Karpas-422 (cell line): ENCODE measurements around the gene GBX2. TPM values are rescaled to one million over a fixed set of nuclear protein-coding genes. Genes with fewer than 3 reads are reported as not detected.

Experiments
- DNase-seq: peaks from one replicate; pipeline ENCODE4 v3.0.0-alpha.2; 2015
- H2AFZ ChIP-seq: fragments of 200-600 bp; sonication (generic); 2 replicates; pipeline ENCODE4 v1.6.1; 2014; ENCODE audit warnings: antibody characterized with exemption, low read length, mixed read lengths
- H3K27ac ChIP-seq: fragments of 200-600 bp; sonication (generic); 2 replicates; pipeline ENCODE4 v1.5.1; 2014; ENCODE audit warnings: mild to moderate bottlenecking, low read length, moderate library complexity
- H3K27me3 ChIP-seq: fragments of 200-600 bp; sonication (generic); 2 replicates; pipeline ENCODE4 v1.6.1; 2014; ENCODE audit warnings: low read length, mixed read lengths
- H3K36me3 ChIP-seq: fragments of 200-600 bp; sonication (generic); 2 replicates; pipeline ENCODE4 v1.6.1; 2014; ENCODE audit warnings: low read length, mixed read lengths; ENCODE audit not compliant: insufficient read depth
- H3K4me1 ChIP-seq: fragments of 200-600 bp; sonication (generic); 2 replicates; pipeline ENCODE4 v1.6.1; 2014; ENCODE audit warnings: mild to moderate bottlenecking, low read length, mixed read lengths
- H3K4me2 ChIP-seq: fragments of 200-600 bp; sonication (generic); 2 replicates; pipeline ENCODE4 v1.6.1; 2014; ENCODE audit warnings: low read length, low read depth, mild to moderate bottlenecking; ENCODE audit not compliant: poor library complexity, severe bottlenecking
- H3K4me3 ChIP-seq: fragments of 200-600 bp; sonication (generic); 2 replicates; pipeline ENCODE4 v1.5.1; 2014; ENCODE audit warnings: mild to moderate bottlenecking, antibody characterized with exemption, low read length, mixed read lengths
- H3K79me2 ChIP-seq: fragments of 200-600 bp; sonication (generic); 2 replicates; pipeline ENCODE4 v1.6.1; 2014; ENCODE audit warnings: mild to moderate bottlenecking, low read length, mixed read lengths
- H3K9ac ChIP-seq: fragments of 200-600 bp; sonication (generic); 2 replicates; pipeline ENCODE4 v1.6.0; 2014; ENCODE audit warnings: low read length
- H3K9me2 ChIP-seq: fragments of 200-600 bp; sonication (generic), shearing (Covaris generic); replicated peaks from 2 replicates; pipeline ENCODE4 v1.6.0; 2014; ENCODE audit warnings: mild to moderate bottlenecking, low read length, moderate library complexity; ENCODE audit not compliant: insufficient read depth
- H3K9me3 ChIP-seq: fragments of 300-700, 200-600 bp; sonication (generic); 2 replicates; pipeline ENCODE4 v1.6.1; 2014; ENCODE audit warnings: low read length, mixed read lengths
- H4K20me1 ChIP-seq: fragments of 200-600 bp; sonication (generic); 2 replicates; pipeline ENCODE4 v1.6.1; 2014; ENCODE audit warnings: mild to moderate bottlenecking, antibody characterized with exemption, low read length, low read depth; ENCODE audit not compliant: insufficient read depth
- total RNA-seq: library from RNA; depleted of rRNA; stranded (reverse); fragments of >200 nt; shearing (Covaris generic); gene quantifications from 2 replicates; pipeline ENCODE4 v1.2.3, GENCODE V29; 2014; ENCODE audit warnings: low replicate concordance

Gene GBX2
- total RNA-seq, 1 experiment from 2014 or later = not detected

DNA sequence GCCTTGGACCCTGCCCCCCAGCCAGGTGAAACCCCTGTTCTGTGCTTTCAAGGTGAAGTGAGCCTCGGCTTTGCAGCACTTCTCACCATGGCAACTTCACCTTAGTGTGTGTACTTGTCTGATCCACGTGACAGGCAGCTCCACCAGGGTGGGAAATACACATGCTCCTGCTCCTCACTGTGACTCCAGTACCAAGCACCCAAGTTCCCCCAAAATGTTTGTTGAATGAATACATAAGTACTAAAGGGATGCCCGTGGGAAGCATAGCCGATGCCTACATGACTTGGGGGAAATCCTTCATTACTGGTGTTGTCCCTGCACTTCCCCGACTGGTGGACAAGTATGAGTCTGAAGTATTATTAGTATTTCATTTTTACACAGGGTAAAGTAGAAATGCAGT is 41.8 kb upstream of the GBX2 start:
- Histone ChIP-seq H3K36me3 (no peaks in the 10 kb centered on the region), H3K79me2 (no peaks in the 10 kb centered on the region), H3K9me2 (no peaks in the 10 kb centered on the region), H3K27ac (no peak overlapping the region), H3K4me1 (no peaks in the 10 kb centered on the region), H3K9ac (no peak overlapping the region), H3K4me3 (no peak overlapping the region), H3K4me2 (no peak overlapping the region), H3K9me3 (no peaks in the 10 kb centered on the region), H4K20me1 (no peaks in the 10 kb centered on the region), H2AFZ (no peak overlapping the region), H3K27me3 (no peaks in the 10 kb centered on the region)
- DNase-seq = no peak

DNA sequence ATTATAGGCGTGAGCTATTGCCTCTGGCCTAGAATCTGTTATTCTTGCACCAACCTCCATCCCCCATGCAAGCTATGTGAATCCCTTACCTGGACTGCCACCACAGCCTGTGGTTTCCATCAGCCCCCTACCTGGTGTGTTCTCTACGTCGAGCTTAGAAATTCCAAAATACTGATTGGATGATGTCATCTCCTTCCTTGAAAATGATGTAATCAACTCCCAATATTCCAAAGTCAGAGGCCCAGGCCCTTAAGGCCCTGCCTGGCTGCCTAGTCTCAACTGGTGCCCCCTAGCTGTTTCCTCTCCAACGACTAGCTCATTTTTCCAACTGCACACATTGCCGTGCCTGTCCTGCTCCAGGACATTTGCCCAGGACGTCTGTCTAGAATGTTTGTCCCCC is 41.3 kb upstream of the GBX2 start:
- Histone ChIP-seq H3K4me1 (no peaks in the 10 kb centered on the region), H3K9me2 (no peaks in the 10 kb centered on the region), H2AFZ (no peak overlapping the region), H3K79me2 (no peaks in the 10 kb centered on the region), H3K36me3 (no peaks in the 10 kb centered on the region), H3K9ac (no peak overlapping the region), H4K20me1 (no peaks in the 10 kb centered on the region), H3K9me3 (no peaks in the 10 kb centered on the region), H3K27ac (no peak overlapping the region), H3K4me2 (no peak overlapping the region), H3K4me3 (no peak overlapping the region), H3K27me3 (no peaks in the 10 kb centered on the region)
- no peak for DNase-seq

DNA sequence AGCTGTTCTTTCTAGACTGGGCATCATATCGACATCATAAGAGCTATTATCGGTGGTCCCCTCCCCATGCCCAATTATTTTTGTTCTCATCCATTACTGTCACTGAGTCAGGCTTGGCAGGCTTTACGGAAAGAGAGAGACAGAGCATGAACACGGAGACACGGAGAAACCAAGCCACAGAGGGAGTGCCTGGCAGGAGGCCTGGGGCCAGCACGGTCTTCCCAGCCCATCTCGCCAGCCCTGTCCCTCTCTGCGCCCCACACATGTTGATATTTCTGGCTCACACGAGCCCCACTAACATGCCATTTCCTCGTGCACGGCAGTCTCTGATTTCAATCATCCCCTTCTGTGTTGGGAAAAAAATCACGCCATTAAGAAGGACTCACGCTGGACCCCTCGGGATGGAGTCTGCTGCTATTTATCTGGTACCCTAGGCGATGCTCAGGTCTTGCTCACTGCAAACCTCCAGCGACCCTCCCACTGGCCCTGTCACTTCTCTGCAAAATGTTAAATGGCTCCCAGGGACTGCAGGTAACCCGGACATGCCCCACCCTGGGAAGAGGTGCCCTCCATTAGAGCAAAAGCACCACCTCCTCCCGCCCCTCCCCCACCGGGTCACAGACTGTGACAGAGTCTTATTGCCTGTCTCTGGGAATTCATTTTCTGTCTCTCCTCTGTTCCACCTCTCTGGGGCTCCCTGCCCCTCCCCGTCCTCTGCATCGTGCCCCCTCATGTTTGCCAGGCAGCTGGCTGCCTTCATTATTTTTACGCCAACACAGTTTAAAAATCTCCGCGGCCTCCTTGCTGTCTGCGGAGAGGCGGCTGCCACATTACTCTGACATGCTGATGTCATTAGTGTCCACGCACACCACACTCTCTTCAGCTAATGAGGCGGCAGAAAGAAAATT is 40.1 kb upstream of the GBX2 start:
- no peak overlapping the region for H2AFZ ChIP-seq
- no peak overlapping the region for H3K27ac ChIP-seq
- H3K9me2 ChIP-seq = no peaks in the 10 kb centered on the region
- H3K79me2 ChIP-seq = no peaks in the 10 kb centered on the region
- no peak overlapping the region for H3K4me3 ChIP-seq
- H3K27me3 ChIP-seq = no peaks in the 10 kb centered on the region
- H3K9me3 ChIP-seq = no peaks in the 10 kb centered on the region
- no peak overlapping the region for H3K4me2 ChIP-seq
- H3K4me1 ChIP-seq = no peaks in the 10 kb centered on the region
- no peaks in the 10 kb centered on the region for H4K20me1 ChIP-seq
- no peak overlapping the region for H3K9ac ChIP-seq
- H3K36me3 ChIP-seq = no peaks in the 10 kb centered on the region
- no peak for DNase-seq

DNA sequence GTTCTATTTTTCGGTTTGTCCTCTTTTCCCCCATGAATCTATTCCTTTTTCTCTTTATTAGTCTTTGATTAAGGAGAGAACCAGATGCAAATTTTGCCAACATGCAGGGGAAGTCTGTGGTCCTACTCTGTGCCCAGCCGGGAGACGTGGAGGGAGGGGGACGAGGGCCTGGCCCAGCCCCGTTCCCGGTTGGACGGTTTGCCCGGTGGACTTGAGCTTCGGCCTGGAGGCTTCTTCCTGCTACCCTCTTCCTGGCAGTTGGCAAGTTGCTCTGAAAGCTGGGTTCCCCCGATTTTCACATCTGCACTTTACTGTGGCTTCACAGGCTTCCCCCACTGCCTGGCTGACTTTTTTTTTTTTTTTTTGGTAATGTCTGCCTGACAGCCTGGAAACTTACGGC is 39.3 kb upstream of the GBX2 start:
- no peak for DNase-seq
- Histone ChIP-seq H3K27me3 (no peaks in the 10 kb centered on the region), H3K9me3 (no peaks in the 10 kb centered on the region), H3K36me3 (no peaks in the 10 kb centered on the region), H3K4me1 (no peaks in the 10 kb centered on the region), H3K9ac (no peak overlapping the region), H3K79me2 (no peaks in the 10 kb centered on the region), H4K20me1 (no peaks in the 10 kb centered on the region), H3K4me3 (no peak overlapping the region), H3K27ac (no peak overlapping the region), H3K9me2 (no peaks in the 10 kb centered on the region), H3K4me2 (no peak overlapping the region), H2AFZ (no peak overlapping the region)

DNA sequence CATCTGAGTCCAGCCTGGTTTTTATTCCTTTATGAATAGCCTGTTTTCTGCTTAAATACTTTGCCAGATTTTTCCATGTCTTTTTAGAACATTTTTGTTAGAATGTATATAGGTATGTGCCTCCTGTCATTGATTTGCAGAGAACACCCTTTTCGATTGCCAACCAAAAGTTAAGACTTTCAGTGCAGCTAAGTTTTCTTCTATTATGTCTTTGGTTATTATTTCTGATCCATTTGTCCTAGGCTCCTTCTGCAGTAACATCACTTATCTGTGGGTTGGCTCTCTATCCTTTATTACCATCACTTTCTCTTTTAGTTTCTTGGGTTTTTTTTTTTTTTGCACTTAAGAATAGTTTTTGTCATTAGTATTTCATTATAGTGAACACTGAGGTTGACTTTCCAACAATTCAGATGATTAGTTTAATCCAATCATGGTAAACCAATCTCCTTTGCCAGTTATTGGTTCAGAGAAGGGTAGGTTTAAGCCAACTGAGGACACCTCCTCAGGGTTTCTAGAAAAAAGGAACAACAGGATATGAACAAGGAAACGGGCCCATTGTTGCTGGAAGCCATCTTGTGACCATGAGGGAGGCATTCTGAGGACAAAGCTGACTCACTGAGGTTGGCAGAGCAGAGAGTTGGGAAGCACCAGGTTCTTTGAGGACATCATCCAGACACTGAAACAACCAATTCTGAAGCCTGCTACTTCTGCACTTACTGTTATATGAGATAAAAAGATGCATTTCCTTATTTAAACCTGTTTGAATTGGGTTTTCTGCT is 37.9 kb upstream of the GBX2 start:
- Histone ChIP-seq H3K9ac (no peak overlapping the region), H3K27ac (no peak overlapping the region), H3K4me1 (no peaks in the 10 kb centered on the region), H2AFZ (no peak overlapping the region), H3K4me2 (no peak overlapping the region), H3K4me3 (no peak overlapping the region), H3K79me2 (no peaks in the 10 kb centered on the region), H3K27me3 (no peaks in the 10 kb centered on the region), H4K20me1 (no peaks in the 10 kb centered on the region), H3K9me2 (no peaks in the 10 kb centered on the region), H3K36me3 (no peaks in the 10 kb centered on the region), H3K9me3 (no peaks in the 10 kb centered on the region)
- DNase-seq = no peak

DNA sequence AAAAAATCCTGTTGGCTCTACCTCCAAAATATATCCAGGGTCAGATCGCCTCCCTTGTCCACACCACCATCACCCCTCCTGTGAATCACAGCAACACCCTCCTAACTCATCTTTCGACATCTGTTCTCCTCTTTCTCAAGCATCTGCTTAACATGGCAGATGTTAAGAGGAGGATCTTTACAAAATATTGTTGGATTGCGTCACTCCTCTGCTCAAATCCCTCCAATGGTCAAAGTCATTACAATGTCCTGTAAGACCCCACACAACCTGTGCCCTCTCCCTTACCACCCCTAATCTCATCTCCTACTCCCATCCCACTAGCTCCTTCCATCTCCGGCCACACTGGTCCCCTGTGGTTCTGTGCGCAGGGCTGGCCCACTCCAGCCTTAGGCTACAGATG is 36.8 kb upstream of the GBX2 start:
- H3K27me3 ChIP-seq = no peaks in the 10 kb centered on the region
- H3K9me2 ChIP-seq = no peaks in the 10 kb centered on the region
- H2AFZ ChIP-seq = no peak overlapping the region
- no peak overlapping the region for H3K4me3 ChIP-seq
- no peak overlapping the region for H3K27ac ChIP-seq
- H3K4me1 ChIP-seq = no peaks in the 10 kb centered on the region
- H3K4me2 ChIP-seq = no peak overlapping the region
- H3K9ac ChIP-seq = no peak overlapping the region
- no peaks in the 10 kb centered on the region for H3K79me2 ChIP-seq
- H3K36me3 ChIP-seq = no peaks in the 10 kb centered on the region
- no peaks in the 10 kb centered on the region for H4K20me1 ChIP-seq
- no peaks in the 10 kb centered on the region for H3K9me3 ChIP-seq
- DNase-seq = no peak

DNA sequence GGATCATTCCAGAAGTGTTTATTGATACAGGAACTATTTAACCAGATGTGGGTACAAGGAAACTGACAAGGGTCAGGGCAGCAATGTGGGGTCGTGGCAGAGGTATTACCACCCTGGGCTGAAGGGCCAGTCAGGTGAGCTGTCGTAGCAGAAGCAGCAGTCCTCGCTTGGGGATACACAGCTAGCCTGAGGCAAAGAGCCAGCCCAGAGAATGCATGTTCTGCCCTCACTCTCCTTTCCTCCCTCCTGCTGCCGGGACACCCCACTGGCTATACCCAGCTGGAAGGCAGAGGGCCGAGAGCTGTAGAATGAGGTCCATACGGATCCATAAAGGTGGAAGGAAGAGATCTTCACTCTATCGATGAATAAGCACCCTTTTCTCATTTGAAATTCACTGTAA is 32.2 kb upstream of the GBX2 start:
- Histone ChIP-seq H3K9ac (no peak overlapping the region), H3K4me3 (no peak overlapping the region)
- no peak for DNase-seq

DNA sequence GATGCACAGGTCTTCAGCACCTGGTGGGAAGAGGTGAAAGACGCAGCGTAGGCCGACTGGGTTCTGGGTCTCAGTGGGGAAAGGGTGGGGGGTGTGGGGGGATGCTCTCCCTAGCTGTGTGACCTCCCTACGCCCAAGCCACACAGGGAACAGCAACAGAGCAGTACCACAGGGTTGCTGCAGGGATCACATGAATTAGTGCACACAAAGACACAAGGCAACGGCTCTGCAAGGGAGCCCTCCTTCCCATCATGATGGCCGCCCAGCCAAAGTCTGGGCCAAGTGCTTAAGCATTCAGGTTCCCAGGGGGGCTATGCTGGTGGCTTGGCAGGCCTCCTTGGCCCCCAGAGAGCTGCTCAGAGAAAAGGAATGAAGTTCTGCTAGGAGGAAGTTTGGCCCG is 28.2 kb upstream of the GBX2 start:
- Histone ChIP-seq H3K4me1 (no peaks in the 10 kb centered on the region), H3K9me2 (no peaks in the 10 kb centered on the region), H3K9ac (no peak overlapping the region), H3K4me2 (no peak overlapping the region), H4K20me1 (no peaks in the 10 kb centered on the region), H3K4me3 (no peak overlapping the region), H3K9me3 (no peaks in the 10 kb centered on the region), H3K79me2 (no peaks in the 10 kb centered on the region), H3K27me3 (no peaks in the 10 kb centered on the region), H3K36me3 (no peaks in the 10 kb centered on the region), H3K27ac (no peak overlapping the region), H2AFZ (no peak overlapping the region)
- no peak for DNase-seq

More for the DNA sequence above, 32.2 kb upstream of the GBX2 start:
- no peaks in the 10 kb centered on the region for H3K4me1 ChIP-seq
- no peak overlapping the region for H3K27ac ChIP-seq
- H3K9me2 ChIP-seq = no peaks in the 10 kb centered on the region
- H3K79me2 ChIP-seq = no peaks in the 10 kb centered on the region
- no peaks in the 10 kb centered on the region for H3K9me3 ChIP-seq
- no peak overlapping the region for H2AFZ ChIP-seq
- no peaks in the 10 kb centered on the region for H3K36me3 ChIP-seq
- no peaks in the 10 kb centered on the region for H3K27me3 ChIP-seq
- no peaks in the 10 kb centered on the region for H4K20me1 ChIP-seq
- no peak overlapping the region for H3K4me2 ChIP-seq
